AML-193 (cell line): Measurements from ENCODE around the gene FAM120A.

Experiments
- DNase-seq, 2 experiments: peaks; one replicate each; lab custom pipeline; 2025; lab: John Stamatoyannopoulos, UW

FAM120A gene

DNA sequence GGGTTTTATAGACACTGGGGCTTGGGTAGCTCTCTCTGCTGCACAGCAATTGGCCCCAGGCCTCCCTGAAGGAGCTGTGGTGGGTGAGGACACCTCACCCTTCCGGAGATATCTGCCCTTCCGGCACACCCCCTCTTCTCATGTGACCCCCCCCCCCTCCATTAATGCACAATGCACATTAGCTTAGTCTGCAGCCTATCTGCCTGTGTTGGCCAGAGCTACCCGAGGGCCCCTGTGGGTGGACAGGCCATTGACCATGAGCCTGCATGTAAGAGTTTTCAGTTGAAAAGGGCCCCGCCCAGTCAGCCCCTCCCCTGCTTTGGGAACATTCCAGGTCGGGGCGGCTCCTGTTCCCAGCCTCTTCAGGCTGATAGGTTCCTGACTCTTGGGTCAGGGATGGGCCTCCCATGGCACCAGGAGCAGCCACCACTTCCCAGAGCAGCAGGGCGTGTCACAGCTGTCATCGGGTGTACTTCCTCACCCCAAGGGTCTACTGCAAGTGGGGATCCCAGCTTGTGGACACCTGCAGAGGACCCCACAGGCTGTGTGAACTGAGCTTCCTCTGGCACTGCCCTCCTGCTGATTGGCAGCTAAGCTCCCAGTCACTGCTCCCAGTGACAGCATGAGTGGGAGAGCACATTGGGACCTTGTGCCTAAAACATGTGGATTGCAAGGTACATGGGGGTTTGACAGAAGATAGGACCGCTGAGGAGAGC, 142.7 kb downstream of the FAM120A start:
- no peak for DNase-seq

DNA sequence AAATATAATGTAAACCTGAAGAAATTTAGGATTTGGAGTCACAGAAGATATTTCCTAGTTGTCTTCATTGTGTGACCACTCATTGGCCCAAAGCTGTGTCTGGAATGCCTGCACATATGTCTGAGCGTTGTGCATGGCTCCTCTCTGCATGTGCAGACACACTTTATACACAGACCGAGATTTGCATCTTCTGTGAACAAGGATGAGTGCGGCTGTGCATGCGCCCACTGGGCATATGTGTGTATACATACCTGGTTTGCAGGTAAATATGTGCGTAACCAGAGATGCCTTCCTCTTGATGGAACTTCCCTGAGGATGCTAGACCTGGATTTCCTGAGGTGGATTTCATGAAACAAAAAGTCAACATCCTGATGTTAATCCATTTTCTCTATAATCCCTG, 144.0 kb downstream of the FAM120A start:
- no peak for DNase-seq

DNA sequence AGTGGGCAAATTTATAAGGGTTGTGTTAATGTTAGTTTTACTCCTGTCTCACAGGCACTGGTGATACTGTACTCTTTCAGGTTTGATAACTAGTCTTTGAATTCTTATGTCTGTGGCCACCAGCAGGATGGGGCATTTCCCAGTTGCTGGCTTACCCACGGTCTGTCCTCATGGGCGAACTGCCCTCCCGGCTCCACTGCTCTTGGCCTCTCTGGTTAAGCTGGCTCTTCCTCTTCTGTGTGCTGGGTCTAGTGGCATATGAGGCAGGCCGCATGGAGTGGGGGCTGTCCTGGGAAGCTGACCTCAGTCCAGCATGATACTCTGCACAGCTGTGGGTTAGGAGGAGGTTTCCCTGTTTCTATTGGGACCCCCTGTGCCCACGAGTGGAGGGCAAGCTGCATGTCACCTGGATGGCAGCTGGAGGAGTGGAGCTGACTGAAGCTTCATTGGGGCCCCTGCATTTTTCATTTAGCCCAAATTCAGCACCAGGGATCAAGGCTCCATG, 144.4 kb downstream of the FAM120A start:
- DNase-seq: no peak

DNA sequence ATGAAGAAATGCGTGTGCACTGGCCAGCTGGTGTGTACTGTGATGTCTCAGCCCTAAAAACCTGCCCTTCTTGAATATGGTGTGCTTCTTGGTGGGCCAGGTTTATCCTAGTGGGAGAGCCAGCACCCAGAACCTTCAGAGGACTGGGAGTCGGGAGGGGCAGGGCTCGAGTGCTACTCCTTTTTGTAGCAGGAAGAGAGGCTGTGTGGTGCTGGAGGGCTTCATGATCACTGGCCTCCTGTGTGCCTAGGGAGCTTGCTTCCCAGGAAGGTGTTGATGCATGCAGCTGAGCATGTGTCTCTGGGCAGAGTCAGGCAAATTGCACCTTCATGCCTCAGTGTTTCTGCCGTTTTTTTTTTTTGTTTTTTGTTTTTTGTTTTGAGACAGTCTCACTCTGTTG, 144.9 kb downstream of the FAM120A start:
- no peak for DNase-seq

DNA sequence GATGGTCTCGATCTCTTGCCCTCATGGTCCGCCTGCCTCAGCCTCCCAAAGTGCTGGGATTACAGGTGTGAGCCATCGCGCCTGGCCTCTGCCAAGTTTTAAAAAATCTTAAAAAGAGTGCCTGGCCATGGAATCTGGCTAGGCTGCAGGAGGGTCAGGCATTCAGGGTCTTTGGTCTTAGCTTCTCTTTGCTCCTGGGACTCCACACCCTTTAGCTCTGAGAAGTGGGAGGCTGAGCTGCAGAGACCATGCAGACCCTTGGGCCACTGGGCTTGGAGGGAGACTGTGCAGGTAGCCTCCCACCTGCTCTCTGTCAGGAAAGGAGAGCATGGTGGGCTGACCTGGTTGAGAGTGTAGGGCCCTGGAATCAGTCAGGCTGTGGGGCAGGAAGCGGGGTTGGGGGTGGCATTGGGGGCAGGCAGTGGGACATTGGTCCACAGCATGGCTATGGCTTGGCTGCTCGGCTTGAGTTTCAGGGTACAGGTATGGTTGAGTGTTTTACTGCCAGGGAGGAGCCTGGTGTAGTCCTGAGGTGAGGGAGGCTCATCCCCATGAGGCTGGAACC, 145.7 kb downstream of the FAM120A start:
- no peak for DNase-seq

DNA sequence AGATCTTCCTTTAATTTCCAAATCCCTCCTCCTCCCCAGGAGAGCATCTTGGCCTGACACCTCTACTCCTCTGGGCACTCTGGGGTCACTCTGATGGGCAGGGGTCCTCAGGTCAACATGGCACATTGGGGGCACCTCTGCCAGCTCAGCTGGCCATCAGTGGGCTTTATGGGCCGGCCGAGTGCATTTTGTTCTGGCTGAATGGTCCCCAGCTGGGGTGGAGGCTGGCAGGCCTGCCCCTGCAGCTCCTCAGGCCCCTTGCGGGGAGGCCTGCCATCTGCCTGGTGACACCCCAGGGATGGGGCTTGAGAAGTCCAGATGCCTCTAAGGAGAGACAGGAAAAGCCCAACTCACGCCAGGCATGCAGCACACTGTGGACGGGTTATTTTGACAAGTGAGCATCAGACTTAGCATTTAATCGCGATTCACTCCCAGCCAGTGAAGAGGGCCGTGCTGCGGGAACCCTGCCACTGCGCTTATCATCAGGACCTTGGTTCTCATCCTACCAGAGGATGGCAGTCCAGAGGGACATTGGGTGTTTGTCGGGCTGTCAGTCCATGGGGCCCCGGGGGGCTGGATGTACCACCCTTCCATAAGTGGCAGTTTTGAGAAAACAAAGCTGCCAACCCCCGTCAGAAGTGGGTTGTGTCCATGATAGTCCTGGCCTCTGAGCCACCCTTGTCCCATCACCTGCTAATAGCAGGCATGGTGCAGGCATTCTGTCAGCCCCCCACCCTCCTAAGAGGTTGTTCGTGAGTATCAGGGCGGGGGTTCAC, 146.6 kb downstream of the FAM120A start:
- no peak for DNase-seq

DNA sequence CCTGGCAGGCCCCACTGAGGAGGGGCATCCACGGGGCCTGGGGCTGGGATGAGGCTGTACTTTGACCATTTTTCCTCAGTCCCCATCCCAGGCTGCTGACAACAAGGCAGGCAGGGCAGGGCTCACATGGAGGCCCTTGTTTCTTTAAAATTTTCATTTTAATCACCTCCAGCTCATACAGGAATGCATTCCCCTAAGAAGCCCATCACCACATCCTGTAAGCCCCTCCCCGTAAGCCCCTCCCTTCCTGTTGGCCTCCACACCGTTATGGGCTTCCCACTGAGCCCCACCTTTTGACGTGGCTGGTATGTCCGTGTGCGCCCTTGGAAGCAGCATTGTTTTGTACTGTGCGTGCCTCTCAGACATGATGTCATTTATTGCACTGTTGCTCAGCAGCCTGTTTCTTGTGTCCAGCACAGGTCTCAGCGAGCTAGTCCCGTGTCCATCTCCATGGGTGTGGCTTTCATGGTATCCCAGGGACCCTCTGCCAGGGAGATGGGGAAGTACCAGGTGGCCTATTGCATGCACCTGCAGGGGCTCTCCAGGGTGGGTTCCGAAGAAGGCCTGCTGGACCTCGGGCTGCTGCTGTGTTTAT, 147.3 kb downstream of the FAM120A start:
- DNase-seq: no peak

DNA sequence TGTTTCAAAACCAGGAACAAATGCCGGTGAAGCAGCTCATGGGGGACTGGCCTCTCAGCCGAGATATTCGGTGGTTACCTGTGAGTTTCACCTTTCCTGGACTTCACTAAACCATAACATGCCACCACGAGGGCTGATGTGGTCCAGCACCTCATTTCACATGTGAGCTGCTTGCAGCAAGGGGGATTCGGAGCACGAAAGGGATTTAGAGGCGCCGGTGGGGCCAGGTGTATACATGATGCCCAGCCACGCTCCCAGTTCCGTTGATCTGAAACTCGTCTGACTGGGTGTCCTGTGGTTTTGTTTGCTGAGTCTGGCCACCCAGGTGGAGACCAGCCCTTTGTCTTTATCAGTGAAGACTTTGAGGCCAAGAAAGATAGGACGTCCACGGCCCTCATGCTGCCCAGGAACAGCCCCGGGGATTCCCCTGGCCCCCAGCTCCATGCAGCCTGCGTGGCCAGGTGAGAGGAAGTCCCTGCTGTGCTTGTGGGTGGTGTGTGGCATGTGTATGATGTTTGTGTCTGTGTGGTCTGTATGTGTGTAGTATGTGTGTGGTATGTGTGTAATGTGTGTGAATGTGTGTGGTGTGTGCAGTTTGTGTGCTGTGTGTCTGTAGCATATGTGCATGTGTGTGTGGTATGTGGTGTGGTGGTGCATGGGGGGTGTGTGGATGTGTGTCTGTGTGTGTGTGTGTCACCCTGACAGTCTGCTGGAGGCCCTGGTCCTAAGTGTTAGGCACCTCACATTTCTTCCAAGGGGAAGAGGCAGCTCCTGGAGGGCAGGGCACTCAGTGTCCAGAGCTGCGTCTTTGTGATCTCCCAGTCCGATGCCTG, 148.3 kb downstream of the FAM120A start:
- no peak for DNase-seq

DNA sequence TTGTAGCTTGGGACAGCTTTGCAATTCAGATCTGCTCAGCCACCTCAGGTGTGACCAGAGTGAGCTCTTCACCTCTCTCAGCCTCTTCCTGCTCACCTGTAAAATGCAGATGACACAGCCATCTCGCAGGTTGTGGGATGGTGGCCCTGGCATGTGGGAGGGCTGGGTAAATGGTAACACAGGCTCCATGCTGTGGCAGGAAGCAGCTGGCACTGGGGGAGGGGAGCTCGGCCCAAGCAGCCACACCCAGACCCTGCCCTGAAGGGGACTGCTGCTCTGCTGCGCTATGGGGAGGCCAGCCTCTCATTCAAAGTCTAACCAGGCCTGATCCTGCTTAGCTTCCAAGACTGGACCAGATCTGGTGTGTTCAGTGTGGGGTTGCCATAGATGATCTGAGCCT, 149.0 kb downstream of the FAM120A start:
- no peak for DNase-seq

DNA sequence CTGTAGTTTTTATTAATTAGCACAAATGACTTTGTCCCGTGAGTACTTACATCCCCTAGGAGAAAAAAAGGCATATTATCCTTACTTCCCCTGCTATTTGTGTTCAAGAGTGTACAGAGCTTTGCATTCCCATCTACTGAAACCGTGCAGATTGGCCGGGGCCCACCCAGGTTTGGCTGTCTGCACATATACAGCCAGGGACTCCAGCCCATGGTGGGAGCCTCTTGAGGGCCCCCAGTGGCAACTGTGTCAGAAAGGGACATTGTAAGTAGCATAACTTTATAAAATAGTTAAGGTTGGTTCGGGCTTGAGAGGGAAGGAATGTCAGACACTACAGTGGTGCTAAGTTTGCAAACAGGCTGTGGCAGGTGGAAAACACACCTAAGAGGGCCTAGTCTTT, 149.6 kb downstream of the FAM120A start:
- DNase-seq: no peak

DNA sequence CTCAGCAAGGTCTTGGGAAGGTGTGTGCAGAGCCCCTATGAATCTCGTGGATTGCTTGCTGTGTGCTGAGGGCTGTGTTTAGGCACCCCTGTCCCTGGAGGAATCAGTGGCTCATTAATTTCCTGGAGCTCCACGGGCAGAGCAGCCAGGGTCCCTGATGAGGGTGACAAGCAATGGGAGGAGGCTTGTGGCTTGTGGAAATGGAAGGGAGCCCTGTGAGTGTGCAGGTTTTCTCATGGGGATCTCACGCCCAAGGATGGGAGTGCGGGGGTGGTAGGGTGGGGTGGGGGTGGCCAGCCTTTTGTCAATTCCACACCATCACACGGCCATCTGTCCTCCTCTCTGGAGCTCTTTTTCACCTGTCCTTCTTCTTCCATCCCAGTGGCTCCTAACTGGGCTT, 150.2 kb downstream of the FAM120A start:
- no peak for DNase-seq

DNA sequence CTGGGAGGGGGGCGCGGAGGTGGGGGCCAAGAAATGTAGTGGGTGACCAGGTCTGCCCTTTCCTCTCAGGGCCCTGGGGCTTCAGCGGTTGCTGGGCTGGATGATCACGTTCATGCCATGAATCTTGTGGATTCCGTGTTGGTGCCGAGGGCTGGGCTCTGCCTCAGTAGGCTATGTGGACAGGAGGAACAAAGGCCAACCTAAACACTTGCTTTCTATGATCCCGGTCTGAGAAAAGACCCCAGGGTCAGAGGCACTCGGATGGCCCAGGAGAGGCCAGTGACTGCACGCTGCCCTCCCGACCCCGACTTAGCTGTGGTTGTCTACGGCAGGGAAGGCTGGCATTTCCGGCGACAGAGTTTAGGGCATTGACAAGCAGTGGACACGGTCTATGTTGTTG, 151.5 kb downstream of the FAM120A start:
- no peak for DNase-seq

DNA sequence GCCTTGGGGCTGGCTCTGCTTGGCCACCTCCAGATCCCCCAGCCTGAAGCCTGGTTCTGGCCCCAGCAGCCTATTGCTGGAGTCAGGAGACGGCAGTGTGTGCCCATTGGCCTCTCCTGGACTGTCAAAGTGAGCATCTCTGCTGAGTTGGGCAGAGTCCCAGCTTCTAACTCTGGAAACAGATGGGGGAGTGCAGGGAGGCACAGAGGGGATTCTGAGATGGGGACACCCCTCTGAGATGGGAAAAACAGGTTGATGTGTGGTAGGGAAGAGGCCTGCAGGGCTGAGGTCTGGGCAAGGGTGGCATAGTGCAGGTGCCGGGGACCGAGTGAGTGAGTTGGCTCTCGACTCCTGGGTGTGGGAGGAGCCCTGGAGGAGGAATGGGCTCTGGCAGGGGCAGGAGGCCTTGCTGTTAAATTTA, 152.4 kb downstream of the FAM120A start:
- no peak for DNase-seq

DNA sequence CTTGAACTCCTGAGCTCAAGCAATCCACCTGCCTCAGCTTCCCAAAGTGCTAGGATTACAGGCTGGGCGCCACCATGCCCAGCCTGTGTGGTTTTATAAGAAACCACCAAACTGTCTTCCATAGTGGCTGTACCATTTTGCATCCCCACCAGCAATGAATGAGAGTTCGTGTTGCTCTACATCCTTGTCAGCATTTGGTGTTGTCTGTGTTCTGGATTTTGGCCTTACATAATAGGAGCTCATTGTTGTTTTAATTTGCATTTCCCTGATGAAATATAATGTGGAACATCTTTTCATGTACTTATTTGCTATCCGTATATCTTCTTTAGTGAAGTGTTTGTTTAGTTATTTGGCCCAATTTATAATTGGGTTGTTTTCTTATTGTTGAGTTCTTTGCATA, 154.7 kb downstream of the FAM120A start:
- no peak for DNase-seq

DNA sequence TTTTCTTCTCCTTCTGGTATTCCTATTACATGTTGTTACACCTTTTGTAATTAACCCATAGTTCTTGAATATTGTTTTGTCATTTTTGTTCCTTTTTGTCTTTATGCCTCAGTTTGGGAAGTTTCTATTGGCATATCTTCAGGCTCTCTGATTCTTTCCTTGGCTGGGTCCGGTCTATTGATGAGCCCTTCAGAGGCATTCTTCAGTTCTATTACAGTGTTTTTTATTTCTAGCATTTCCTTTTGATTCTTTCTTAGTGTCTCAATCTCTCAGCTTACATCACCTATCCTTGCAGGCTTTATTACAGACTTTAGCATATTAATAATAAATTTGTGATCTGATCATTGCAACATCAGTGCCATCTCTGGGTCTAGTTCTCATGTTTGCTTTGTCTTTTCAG, 158.7 kb downstream of the FAM120A start:
- no peak for DNase-seq

DNA sequence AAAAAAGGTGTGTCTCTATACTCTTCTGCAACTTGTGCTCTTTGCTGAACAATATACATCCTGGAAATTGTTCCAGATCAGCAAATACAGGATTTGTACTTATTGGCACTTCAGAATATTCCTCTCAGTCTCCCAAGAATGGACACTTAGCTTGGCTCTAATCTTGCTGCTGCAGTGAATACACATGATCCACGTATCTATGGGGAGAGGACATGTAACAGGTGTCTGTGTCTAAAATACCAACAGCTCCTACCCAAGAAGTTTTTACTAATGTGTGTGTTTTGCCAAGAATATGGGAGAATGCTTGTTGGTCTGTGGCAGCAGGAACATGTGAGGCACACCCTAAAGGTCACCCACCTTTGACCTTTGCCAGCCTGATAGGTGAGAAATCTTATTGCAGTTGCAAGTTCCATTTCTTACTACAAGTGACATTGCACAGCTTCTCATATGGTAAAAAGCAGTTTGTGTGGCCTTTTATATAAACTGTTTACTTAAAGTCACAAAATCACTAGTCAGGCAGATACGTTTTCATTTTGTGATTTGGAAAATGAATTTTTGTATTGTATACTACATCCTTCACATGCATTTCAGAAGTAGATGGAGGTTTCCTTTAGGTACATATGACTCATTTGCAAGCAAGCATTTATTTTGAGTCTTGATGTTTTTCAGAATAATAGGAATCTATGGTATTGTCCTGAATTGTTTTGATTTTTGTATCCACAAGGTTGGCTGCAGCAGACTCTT, 160.7 kb downstream of the FAM120A start:
- no peak for DNase-seq

DNA sequence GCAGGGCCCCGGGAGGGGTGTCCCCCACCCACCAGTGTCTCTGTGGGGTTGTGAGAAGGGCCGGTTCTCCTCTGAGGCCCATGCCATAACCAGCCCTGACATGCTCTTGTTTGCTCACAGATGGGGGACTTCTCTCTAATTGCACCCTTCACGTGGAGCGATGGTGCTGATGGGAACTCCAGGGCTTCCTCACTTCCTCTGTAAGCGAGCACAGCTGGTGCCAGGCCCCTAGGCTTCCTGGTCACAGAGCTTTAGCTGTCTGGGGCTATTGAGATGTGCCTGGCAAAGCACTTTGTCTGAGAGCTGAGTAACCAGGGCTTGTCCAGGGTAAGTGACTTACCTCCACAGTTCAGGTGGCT, 161.3 kb downstream of the FAM120A start:
- no peak for DNase-seq

DNA sequence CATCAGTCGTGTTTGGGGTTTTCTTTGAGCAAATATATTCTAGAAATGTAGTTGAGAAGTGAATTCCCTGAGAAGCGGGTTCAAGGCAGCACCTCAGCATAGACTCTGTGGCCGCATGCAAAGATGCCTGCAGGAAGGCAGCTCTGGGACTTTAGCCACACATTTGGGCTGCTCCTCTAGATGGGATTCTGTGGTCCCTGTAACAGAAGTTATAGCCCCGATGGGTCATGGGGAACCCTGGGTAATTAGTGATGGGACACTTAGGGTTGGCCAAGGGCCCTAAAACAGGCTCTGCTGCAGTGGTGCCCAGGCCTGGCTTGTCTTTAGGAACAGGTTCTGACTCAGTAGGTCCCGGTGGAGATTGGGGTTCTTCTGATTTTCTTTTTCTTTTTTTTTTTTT, 161.7 kb downstream of the FAM120A start:
- no peak for DNase-seq

DNA sequence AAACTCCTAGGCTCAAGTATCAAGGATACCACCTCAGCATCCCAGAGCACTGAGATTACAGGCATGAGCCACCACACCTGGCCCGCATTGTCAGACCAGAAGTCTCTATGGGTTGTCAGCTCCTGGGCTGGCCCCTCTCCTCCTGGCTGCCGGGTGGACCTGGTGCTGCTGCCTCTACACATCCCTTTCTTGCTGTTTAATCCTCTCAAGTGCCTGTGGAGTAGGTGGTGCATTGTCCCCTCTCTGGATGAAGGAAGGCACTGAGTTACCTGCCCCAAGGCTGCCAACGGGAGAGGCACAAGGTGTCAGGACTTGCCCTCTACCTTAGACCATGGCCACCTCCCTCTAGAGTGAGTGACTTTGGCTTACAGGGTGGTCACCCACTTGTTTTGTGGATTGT, 162.3 kb downstream of the FAM120A start:
- DNase-seq: no peak

DNA sequence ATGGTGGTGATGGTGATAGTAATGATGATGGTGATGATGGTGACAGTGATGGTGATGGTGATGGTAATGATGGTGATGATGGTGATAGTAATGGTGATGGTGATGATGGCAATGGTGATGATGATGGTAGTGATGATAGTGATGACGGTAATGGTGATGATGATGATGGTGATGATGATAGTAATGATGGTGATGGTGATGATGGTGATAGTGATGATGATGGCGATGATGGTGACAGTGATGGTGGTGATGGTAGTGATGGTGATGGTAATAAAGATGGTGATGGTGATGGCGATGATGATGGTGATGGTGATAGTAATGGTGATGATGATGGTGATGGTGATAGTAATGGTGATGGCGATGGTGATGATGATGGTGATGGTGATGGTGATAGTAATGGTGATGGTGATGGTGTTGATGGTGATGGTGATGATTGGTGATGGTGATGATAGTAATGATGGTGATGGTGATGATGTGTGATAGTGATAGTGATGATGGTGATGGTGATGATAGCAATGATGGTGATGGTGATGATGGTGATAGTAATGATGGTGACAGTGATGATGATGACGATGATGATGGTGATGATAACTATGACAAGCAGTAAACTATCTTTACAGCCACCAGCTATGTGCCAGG, 163.5 kb downstream of the FAM120A start:
- DNase-seq: no peak
